Gastroesophageal sphincter (tissue), 4 donors: Measurements from ENCODE around the gene DIP2C. TPM values are rescaled to one million over a fixed set of nuclear protein-coding genes. Genes with fewer than 3 reads are reported as not detected.

ENCODE experiments used
- ATAC-seq: fragments of 150-250 bp; one replicate; pipeline ENCODE4 v1.9.1; 2016; ENCODE audit warnings: mild to moderate bottlenecking, moderate library complexity
- H3K27ac ChIP-seq, 4 donors: fragments of 200-600 bp; sonication (generic) in 3 of 4; 1 replicate in 3 of 4; 2 replicates in 1 of 4; pipeline ENCODE4 v1.5.1; 2016 to 2019
- H3K27me3 ChIP-seq: fragments of 200-600 bp; sonication (generic); one replicate; pipeline ENCODE4 v1.5.1; 2019
- H3K36me3 ChIP-seq, 2 donors: fragments of 200-600 bp; sonication (generic); one replicate each; pipeline ENCODE4 v1.5.1; 2019; ENCODE audit warnings: control low read depth in 1 of 2
- H3K4me1 ChIP-seq, 3 donors: fragments of 200-600 bp; sonication (generic); 1 replicate in 2 of 3; 2 replicates in 1 of 3; pipeline ENCODE4 v1.5.1; 2016 to 2019; ENCODE audit warnings: control low read depth in 2 of 3
- H3K4me3 ChIP-seq, 2 donors: fragments of 200-600 bp; sonication (generic); one replicate each; pipeline ENCODE4 v1.5.1; 2019; ENCODE audit warnings: mild to moderate bottlenecking in 1 of 2, moderate library complexity in 1 of 2
- H3K9me3 ChIP-seq, 3 donors: fragments of 200-600 bp; sonication (generic); one replicate each; pipeline ENCODE4 v1.5.1; 2017 to 2019; ENCODE audit warnings: control low read depth in 2 of 3
- EP300 ChIP-seq: sonication (generic); formaldehyde crosslinking; IDR thresholded peaks from one replicate; pipeline ENCODE4 v1.6.1; 2017; ENCODE audit warnings: antibody characterized with exemption, mild to moderate bottlenecking
- POLR2A ChIP-seq, 2 donors: fragments of 450-650 bp; IDR thresholded peaks; one replicate each; pipeline ENCODE4 v1.6.1; 2017; ENCODE audit warnings: antibody characterized with exemption in 2 of 2, mild to moderate bottlenecking in 2 of 2, moderate library complexity in 1 of 2
- POLR2AphosphoS5 ChIP-seq: sonication (generic); formaldehyde crosslinking; IDR thresholded peaks from one replicate; pipeline ENCODE4 v1.6.1; 2017; ENCODE audit warnings: antibody characterized with exemption
- WGBS, 2 donors: methylation state at CpG; one replicate each; pipeline ENCODE4 v1.1.5; 2018; ENCODE audit warnings: low coverage in 1 of 2; 5-methylcytosine and 5-hydroxymethylcytosine counted together
- total RNA-seq, 4 donors: library from RNA; depleted of rRNA; stranded (reverse); fragments of >200 nt; gene quantifications; one replicate each; pipeline ENCODE4 v1.1.0, GENCODE V29; 2016
- TF ChIP-seq, protein P1 (sequence below), 4 experiments: fragments of 200-600 bp in 2 of 4; fragments of 450-650 bp in 2 of 4; sonication (generic) in 1 of 4; IDR thresholded peaks; one replicate each; pipeline ENCODE4 v1.5.1; 2017 to 2019; ENCODE audit warnings: antibody characterized with exemption in 4 of 4, mild to moderate bottlenecking in 2 of 4, moderate library complexity in 2 of 4

The DIP2C gene
- total RNA-seq, 4 donors from 2014 or later: 40.8 to 73.8 (median 47.7) TPM

DNA sequence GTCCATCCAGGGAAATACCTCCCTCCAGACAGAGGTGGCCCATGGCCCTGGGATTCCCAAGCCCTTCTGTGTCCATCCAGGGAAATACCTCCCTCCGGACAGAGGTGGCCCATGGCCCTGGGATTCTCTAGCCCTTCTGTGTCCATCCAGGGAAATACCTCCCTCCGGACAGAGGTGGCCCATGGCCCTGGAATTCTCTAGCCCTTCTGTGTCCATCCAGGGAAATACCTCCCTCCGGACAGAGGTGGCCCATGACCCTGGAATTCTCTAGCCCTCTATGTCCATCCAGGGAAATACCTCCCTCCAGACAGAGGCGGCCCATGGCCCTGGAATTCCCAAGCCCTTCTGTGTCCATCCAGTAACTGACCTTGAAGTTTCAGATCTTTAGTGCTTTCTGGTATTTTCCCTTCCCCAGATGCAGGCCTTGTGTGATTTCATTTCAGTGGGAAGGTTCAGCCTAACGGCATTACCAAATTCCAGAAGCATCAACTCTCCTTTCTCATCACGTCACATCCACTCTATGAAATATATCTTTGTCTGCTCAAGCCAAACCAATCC lies 28.8 kb upstream of the DIP2C start:
- Histone ChIP-seq H3K27me3 (no peaks in the 10 kb centered on the region), H3K27ac (no peak overlapping the region), H3K36me3 (no peaks in the 10 kb centered on the region), H3K4me1 (no peaks in the 10 kb centered on the region), H3K4me3 (no peak overlapping the region), H3K9me3 (peaks cover 0 to 17% (median 0%) of the 10 kb centered on the region in 3 donors)
- no peak for TF ChIP-seq POLR2AphosphoS5
- no peak for TF ChIP-seq POLR2A (IDR thresholded peaks at IDR 0.05)
- TF ChIP-seq, protein P1, sequence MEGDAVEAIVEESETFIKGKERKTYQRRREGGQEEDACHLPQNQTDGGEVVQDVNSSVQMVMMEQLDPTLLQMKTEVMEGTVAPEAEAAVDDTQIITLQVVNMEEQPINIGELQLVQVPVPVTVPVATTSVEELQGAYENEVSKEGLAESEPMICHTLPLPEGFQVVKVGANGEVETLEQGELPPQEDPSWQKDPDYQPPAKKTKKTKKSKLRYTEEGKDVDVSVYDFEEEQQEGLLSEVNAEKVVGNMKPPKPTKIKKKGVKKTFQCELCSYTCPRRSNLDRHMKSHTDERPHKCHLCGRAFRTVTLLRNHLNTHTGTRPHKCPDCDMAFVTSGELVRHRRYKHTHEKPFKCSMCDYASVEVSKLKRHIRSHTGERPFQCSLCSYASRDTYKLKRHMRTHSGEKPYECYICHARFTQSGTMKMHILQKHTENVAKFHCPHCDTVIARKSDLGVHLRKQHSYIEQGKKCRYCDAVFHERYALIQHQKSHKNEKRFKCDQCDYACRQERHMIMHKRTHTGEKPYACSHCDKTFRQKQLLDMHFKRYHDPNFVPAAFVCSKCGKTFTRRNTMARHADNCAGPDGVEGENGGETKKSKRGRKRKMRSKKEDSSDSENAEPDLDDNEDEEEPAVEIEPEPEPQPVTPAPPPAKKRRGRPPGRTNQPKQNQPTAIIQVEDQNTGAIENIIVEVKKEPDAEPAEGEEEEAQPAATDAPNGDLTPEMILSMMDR (IDR thresholded peaks at IDR 0.05): no peak
- no peak for TF ChIP-seq EP300
- 82% methylated on average over 3 of the region's 6 CpGs; no CpG with 5 or more reads in 1 of the 2 donors for WGBS, 2 donors
- no peak for ATAC-seq

DNA sequence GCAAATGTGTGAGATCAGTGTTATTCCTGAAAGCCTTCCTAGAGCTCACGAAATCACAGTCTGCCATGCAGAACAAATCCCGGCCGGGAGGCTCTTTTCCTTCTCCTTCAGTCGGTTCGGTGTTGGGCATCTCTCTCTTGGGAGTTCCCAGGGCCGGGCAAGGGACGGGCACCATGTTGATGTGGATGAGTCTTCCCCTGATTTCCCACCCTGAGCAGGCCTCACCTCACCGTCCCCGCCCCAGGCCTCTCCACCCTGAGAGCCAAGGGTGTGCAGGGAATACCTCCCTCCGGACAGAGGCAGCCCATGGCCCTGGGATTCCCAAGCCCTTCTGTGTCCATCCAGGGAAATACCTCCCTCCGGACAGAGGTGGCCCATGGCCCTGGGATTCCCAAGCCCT lies 28.0 kb upstream of the DIP2C start:
- Histone ChIP-seq H3K4me3 (no peak overlapping the region), H3K36me3 (no peaks in the 10 kb centered on the region), H3K27me3 (no peaks in the 10 kb centered on the region), H3K4me1 (no peaks in the 10 kb centered on the region), H3K27ac (no peak overlapping the region), H3K9me3 (peaks cover 0 to 17% (median 0%) of the 10 kb centered on the region in 3 donors)
- TF ChIP-seq POLR2AphosphoS5 (no peak), EP300 (no peak), POLR2A (IDR thresholded peaks at IDR 0.05) (no peak)
- TF ChIP-seq, protein P1 (IDR thresholded peaks at IDR 0.05): no peak
- WGBS, 2 donors: 100% methylated on average over 1 of the region's 11 CpGs; no CpG with 5 or more reads in 1 of the 2 donors
- ATAC-seq: no peak

DNA sequence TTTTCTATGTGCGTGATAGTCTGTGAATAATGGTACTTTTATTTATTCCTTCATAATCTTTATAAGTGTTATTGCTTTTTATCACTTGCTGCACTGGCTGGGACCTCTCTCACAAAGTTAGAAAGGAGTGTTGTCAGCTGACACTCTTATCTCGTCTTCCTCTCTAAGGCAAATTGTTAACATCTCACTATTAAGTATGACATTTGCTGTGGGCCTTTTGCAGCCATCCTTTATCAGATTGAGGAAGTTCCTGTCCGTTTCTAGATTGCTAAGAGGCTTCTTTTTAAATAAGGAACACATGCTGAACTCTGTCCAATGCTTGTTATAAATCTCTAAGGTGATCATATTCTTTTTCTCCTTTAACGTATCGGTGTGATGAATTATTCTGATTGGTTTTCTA lies 27.4 kb upstream of the DIP2C start:
- H3K9me3 ChIP-seq: peaks cover 0 to 17% (median 0%) of the 10 kb centered on the region in 3 donors
- TF ChIP-seq EP300: no peak
- no peak for TF ChIP-seq POLR2AphosphoS5
- TF ChIP-seq, protein P1 (IDR thresholded peaks at IDR 0.05): no peak
- no peak for TF ChIP-seq POLR2A (IDR thresholded peaks at IDR 0.05)

DNA sequence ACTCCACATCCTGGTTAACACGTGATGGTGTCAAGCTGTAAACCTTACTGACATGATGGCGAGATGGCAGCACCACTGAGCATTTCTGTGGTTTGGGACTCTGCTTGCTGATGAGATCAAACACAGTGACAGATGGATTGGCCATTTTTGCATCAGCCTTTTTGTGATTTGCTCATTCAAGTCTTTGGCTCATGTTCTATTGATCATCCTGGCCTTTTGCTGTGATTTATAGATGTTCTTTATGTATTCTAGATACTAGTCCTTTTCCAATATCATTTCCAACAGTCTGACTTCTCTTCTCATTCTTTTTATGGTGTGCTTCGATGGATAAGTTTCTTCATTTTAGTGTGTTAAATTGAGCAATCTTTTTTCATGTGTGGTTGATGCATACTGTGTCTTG lies 24.7 kb upstream of the DIP2C start:
- no peaks in the 10 kb centered on the region for H3K4me1 ChIP-seq
- ATAC-seq: no peak
- H3K9me3 ChIP-seq: peaks cover 0 to 17% (median 0%) of the 10 kb centered on the region in 3 donors
- TF ChIP-seq, protein P1 (IDR thresholded peaks at IDR 0.05): no peak
- TF ChIP-seq POLR2A (IDR thresholded peaks at IDR 0.05) (no peak), POLR2AphosphoS5 (no peak), EP300 (no peak)
- H3K27ac ChIP-seq: no peak overlapping the region
- no peak overlapping the region for H3K4me3 ChIP-seq
- 60 to 83% methylated on average over 1 to 3 of the region's 3 CpGs for WGBS, 2 donors
- no peaks in the 10 kb centered on the region for H3K36me3 ChIP-seq
- no peaks in the 10 kb centered on the region for H3K27me3 ChIP-seq

More for the DNA sequence above, 27.4 kb upstream of the DIP2C start:
- Histone ChIP-seq H3K27me3 (no peaks in the 10 kb centered on the region), H3K4me3 (no peak overlapping the region), H3K27ac (no peak overlapping the region), H3K36me3 (no peaks in the 10 kb centered on the region), H3K4me1 (no peaks in the 10 kb centered on the region)
- 58 to 76% methylated on average over 5 of the region's 5 CpGs for WGBS, 2 donors
- ATAC-seq: no peak

DNA sequence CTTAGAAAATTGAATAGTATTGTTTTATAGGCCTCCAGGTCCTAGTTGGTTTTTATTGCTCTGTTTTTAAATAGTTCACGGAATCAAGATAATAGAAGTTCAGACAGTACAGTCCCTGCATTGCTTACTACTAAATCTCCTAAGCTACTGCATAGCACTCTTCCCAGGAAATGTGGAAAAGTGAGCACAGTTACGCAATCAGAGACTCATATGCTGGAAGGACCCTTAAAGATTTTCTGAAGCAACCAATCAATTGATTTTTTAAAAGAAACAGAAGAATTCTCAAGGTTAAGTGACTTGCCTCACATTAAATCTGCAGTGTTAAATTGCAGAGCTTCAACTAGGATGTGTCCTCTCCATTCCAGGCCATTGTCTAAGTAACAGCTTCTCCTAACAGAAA lies 23.1 kb upstream of the DIP2C start:
- Histone ChIP-seq H3K4me3 (no peak overlapping the region), H3K4me1 (no peaks in the 10 kb centered on the region), H3K27ac (no peak overlapping the region), H3K9me3 (peaks cover 0 to 17% (median 0%) of the 10 kb centered on the region in 3 donors), H3K36me3 (no peaks in the 10 kb centered on the region), H3K27me3 (no peaks in the 10 kb centered on the region)
- no peak for ATAC-seq
- WGBS, 2 donors: 90 to 93% methylated on average over 2 of the region's 2 CpGs
- TF ChIP-seq POLR2AphosphoS5: no peak
- TF ChIP-seq, protein P1 (IDR thresholded peaks at IDR 0.05): no peak
- TF ChIP-seq EP300: no peak
- no peak for TF ChIP-seq POLR2A (IDR thresholded peaks at IDR 0.05)
